ENCODE measurements around the gene DYNC1I2. TPM values are rescaled to one million over a fixed set of nuclear protein-coding genes. Genes with fewer than 3 reads are reported as not detected.

DYNC1I2 gene
- total RNA-seq, 1 experiment from 2014 or later, result 72.8 TPM

DNA sequence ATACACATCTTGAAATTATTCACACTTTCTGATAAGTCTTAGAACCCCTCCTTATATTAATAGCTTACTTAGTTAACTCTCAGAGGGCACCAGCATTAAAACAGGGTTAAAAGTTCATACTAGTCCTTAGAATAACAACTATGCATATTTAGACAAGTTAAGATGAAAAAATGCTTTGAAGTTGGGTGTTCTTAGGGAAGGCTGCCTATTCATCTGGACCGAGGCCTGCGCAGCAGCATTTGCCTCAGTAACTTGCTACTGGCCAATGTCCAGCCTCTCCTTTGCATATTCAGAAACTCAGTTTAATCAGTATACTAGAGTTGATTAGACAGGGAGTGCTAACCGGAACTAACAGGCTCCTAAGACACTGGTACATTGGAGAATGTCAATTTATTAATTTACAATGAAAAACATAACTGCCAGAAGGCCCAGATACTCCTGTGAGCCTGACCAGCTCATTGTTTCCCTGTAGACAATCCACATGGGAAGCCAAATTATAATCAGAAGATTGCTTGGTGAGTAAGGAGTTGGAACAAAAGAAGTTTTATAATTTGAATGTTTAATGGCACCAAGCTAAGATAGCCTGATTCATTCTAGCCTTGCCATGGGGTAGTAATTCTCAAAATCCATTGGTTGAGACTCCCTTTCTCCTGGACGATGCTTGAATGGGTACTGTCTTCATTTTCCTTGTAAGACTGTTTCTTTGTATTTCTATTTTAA, 48.9 kb downstream of the DYNC1I2 start:
- TF ChIP-seq REST (IDR thresholded peaks at IDR 0.05; ENCODE audit: insufficient read depth in 1 of 2, low read depth in 2 of 2, low read length in 1 of 2) (no peak), SIN3A (IDR thresholded peaks at IDR 0.05; ENCODE audit: borderline replicate concordance, insufficient read depth, low read depth, low read length) (no peak), POLR2AphosphoS5 (IDR thresholded peaks at IDR 0.05; ENCODE audit: low read depth, low read length) (no peak), TCF7L2 (IDR thresholded peaks at IDR 0.05; ENCODE audit: low read depth, low read length) (no peak)
- TF ChIP-seq, protein P1, sequence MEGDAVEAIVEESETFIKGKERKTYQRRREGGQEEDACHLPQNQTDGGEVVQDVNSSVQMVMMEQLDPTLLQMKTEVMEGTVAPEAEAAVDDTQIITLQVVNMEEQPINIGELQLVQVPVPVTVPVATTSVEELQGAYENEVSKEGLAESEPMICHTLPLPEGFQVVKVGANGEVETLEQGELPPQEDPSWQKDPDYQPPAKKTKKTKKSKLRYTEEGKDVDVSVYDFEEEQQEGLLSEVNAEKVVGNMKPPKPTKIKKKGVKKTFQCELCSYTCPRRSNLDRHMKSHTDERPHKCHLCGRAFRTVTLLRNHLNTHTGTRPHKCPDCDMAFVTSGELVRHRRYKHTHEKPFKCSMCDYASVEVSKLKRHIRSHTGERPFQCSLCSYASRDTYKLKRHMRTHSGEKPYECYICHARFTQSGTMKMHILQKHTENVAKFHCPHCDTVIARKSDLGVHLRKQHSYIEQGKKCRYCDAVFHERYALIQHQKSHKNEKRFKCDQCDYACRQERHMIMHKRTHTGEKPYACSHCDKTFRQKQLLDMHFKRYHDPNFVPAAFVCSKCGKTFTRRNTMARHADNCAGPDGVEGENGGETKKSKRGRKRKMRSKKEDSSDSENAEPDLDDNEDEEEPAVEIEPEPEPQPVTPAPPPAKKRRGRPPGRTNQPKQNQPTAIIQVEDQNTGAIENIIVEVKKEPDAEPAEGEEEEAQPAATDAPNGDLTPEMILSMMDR (IDR thresholded peaks at IDR 0.05), result no peak
- Histone ChIP-seq H3K4me3 (ENCODE audit: low read depth in 2 of 2, low read length in 2 of 2) (no peak overlapping the region), H3K27me3 (ENCODE audit: control insufficient read depth, insufficient read depth, low read length) (no peaks in the 10 kb centered on the region), H3K27ac (ENCODE audit: low read length) (no peak overlapping the region), H3K4me1 (ENCODE audit: control insufficient read depth, insufficient read depth, low read length) (no peaks in the 10 kb centered on the region), H3K36me3 (ENCODE audit: control insufficient read depth, insufficient read depth, low read length) (0 out of 2 replicates have a peak, but pooled peaks cover 3% of the 10 kb centered on the region), H3K9me3 (ENCODE audit: control insufficient read depth, insufficient read depth, low read depth, low read length) (no peaks in the 10 kb centered on the region)
- no TSS peak for BruUV-seq (replicated peaks)
- no peak for ATAC-seq
- DNase-seq (ENCODE audit: low read depth, low spot score), result no peak
- in situ Hi-C loops (cut with HindIII; ENCODE audit: low pct_unique_long_range_greater_than_20kb, low sequenced_read_pairs) (no loop called here), intact Hi-C loops (cut with micrococcal nuclease; ENCODE audit: unreplicated experiment) (no loop called here)
- CTCF ChIA-PET, result no interaction called here
- POLR2A ChIA-PET, result no interaction called here

DNA sequence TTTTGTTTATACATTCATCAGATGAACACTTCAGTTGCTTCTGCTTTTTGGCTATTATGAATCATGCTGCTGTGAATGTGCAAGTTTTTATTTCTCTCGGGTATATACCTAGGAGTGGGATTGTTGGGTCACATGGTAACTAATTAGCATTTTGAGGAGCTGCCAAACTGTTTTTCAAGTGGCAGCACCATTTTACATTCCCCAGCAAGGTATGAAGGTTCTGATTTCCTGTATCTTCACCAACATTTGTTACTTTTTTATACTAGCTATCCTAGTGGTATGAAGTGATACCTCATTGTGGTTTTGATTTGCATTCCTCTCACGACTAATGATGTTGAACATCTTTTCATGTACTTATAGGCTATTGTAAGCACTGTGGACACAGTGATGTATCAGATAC, 53.9 kb downstream of the DYNC1I2 start:
- no peak overlapping the region for H3K27ac ChIP-seq (ENCODE audit: low read length)
- POLR2A ChIA-PET, result no interaction called here
- H3K9me3 ChIP-seq (ENCODE audit: control insufficient read depth, insufficient read depth, low read depth, low read length), result no peaks in the 10 kb centered on the region
- H3K4me1 ChIP-seq (ENCODE audit: control insufficient read depth, insufficient read depth, low read length), result no peaks in the 10 kb centered on the region
- intact Hi-C loops (cut with micrococcal nuclease; ENCODE audit: unreplicated experiment) (no loop called here), in situ Hi-C loops (cut with HindIII; ENCODE audit: low pct_unique_long_range_greater_than_20kb, low sequenced_read_pairs) (no loop called here)
- no peaks in the 10 kb centered on the region for H3K27me3 ChIP-seq (ENCODE audit: control insufficient read depth, insufficient read depth, low read length)
- TF ChIP-seq, protein P1 (IDR thresholded peaks at IDR 0.05), result no peak
- TF ChIP-seq SIN3A (IDR thresholded peaks at IDR 0.05; ENCODE audit: borderline replicate concordance, insufficient read depth, low read depth, low read length) (no peak), TCF7L2 (IDR thresholded peaks at IDR 0.05; ENCODE audit: low read depth, low read length) (no peak), POLR2AphosphoS5 (IDR thresholded peaks at IDR 0.05; ENCODE audit: low read depth, low read length) (no peak), REST (IDR thresholded peaks at IDR 0.05; ENCODE audit: insufficient read depth in 1 of 2, low read depth in 2 of 2, low read length in 1 of 2) (no peak)
- H3K4me3 ChIP-seq (ENCODE audit: low read depth in 2 of 2, low read length in 2 of 2), result no peak overlapping the region
- BruUV-seq (replicated peaks), result no TSS peak
- peaks cover 21% of the 10 kb centered on the region for H3K36me3 ChIP-seq (ENCODE audit: control insufficient read depth, insufficient read depth, low read length)
- DNase-seq (ENCODE audit: low read depth, low spot score), result no peak
- CTCF ChIA-PET, result interaction anchor here (0.7 kb wide), 1 partner anchor 166 kb away, joined by 5 read pairs; no protein-coding TSS in a partner anchor
- ATAC-seq, result no peak

Data from Panc1 (cell line).